ENCODE data around the gene TOE1. TPM values are rescaled to one million over a fixed set of nuclear protein-coding genes. Genes with fewer than 3 reads are reported as not detected.

TOE1 gene
- total and polyA plus RNA-seq, 2 of the 8 experiments (the other 6 are each of a cell fraction or from before 2014, with no cell fraction given) = 15.2 to 25.8 TPM

DNA sequence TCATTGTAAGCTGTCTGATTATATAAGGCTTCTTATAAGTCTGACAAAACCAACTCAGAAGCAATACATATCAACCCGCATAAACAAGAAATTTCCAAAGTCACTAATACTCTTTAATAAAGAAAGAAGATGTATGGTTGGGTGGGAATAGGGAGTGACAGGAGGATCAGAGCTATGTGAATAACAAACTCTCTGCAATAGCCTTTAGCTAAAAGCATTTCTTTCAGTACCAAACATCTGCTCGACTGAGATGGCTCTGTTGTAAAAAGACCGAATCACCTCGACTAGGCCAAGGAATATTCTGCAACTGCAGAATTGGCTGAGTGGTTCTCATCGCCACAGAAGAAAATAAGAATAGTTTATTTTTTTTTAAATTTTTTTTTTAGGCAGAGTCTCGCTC lies 39.6 kb downstream of the TOE1 start (continued):
- TF ChIP-seq, protein P1, sequence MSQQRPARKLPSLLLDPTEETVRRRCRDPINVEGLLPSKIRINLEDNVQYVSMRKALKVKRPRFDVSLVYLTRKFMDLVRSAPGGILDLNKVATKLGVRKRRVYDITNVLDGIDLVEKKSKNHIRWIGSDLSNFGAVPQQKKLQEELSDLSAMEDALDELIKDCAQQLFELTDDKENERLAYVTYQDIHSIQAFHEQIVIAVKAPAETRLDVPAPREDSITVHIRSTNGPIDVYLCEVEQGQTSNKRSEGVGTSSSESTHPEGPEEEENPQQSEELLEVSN (IDR thresholded peaks at IDR 0.05) = no peak
- TF ChIP-seq SIN3A (conservative IDR thresholded peaks at IDR 0.05 in 1 of 2, IDR thresholded peaks at IDR 0.05 in 1 of 2; ENCODE audit: low read depth in 1 of 2, low read length in 2 of 2) = no peak
- TF ChIP-seq CBX5 (IDR thresholded peaks at IDR 0.05; ENCODE audit: low read depth, low read length) = no peak
- no peak for TF ChIP-seq SAP30 (IDR thresholded peaks at IDR 0.05; ENCODE audit: insufficient read depth, insufficient replicate concordance, low read length)
